ENCODE data around the gene GBA2.

Gene GBA2

GRCh38 chr9:35713578-35713977 is 35.5 kb downstream of the GBA2 start:
- DNase-seq, result no peak

- DNase-seq, result no peak
These were observed 36.1 kb downstream of the GBA2 start for GRCh38 chr9:35712762-35713400.

DNA sequence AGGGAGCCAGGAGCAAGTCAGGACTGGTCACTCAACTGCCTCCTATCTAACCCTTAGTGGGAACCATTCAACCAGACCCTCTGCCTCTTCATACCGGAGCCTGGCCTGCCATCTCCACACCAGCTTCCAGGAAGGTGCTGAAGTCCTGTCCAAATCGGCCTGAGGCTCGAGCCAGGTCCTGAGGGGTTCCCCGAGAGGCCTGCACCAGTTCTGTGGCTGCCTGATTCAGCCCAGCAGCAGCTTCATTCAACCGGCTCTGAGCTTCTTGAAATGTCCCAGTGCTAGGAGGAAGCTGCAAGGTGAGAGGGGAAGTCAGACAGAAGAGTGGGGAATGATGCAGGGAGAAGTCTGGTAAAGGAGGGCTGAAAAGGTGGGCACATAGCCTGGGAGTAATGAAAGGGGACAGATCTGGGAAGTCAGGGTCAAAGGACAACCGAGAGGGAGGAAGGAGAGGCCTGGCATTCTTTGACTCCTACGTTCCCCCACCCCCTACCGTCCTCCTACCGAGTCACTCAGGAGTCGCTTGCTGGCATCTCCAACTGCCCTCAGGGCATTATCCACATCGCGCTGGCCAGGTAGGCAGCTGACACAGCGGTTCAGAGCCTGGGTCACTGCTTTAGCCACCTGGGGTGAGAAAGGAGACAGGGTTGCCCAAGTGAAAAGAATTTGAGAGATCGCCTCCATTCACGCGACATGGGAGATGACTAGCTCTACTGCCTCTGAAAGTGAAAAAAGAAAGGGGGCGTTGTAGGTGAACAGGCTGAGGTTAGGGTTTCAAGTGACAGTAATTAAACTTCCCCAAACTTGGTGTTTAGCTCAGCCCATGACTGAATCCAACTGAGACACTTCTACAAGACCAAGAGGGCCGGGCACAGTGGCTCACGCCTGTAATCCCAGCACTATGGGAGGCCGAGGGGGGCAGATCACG is 37.3 kb downstream of the GBA2 start:
- DNase-seq, result no peak

DNA sequence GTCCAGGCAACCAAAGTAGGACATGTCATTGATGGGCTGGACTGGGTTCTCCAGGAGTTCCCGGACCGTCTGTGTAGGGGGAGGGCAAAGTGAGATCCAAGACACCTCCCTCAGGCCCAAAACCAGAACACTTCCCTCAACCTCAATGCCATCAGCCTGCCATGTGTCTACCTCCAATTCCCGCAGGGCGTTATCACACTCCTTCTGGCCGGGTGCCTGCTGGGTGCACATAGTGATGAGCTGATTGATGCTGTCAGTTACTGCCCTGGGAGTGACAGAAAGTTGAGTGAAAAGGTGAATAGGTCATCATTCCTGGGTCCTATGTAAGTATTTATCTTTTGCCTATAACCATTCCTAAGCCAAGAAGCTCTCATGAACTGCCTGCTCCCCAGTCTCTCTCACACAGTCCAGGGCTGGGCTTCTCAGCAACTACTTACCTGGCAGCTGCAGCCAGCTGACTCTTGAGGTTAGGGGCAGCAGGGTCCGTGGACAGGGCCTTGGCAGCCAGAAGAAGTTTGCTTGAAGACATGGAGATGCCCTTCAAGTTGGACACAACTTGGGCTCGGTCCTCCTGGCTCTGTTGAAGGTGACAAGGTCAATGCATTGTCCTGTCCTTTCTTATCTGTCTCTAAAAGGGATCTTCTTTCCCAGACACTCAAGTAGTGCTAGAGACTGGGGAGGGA is 38.1 kb downstream of the GBA2 start:
- DNase-seq, result no peak

DNA sequence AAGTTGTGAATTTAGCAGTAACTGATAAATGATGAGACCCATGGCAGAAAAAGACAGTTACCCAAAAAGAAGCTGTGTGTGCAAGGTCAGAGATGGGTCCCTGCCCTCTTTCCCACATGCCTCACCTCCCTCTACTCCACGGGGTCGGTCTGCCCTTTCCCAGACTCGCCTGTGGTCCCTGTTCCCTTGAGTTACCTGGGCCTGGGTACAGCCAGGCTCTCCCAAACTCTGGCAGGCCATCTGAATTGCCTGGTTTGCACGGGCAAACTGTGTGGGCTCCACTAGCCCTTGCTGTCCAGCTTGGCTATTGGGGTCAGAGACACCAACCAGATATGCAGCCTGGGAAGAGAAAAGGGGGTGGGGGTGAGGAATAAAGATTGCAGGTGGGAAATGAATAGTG is 40.9 kb downstream of the GBA2 start:
- DNase-seq, result no peak

GRCh38 chr9:35706951-35707350 is 42.1 kb downstream of the GBA2 start:
- no peak for DNase-seq

DNA sequence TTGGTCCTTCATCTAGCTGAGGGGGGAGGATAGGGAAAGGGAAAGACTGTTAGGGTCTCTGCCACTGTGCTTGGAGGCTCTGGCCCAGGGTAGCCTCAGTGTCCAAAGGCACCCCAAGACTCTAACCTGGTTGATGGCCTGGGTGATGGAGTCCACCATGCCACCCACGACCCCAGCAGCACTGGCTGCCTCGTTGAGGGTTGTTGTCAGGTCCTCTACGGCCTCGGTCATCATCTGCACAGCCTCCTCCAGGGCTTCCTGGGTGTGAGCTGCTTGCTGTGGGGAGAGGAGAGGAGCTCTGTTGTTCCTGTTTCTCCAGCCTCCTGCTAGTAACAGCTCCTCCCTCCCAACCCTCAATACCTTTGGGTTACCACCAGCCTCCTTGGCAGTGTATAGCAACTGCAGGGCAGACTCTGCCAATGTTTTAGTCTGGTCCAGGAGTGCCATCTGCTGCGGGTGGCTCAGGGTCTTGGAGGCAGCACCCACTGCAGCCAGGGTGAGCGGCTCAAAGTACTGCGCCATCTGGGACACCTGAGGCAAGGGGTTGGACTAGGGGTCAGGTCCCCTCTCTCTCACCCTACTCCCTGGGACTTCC is 43.1 kb downstream of the GBA2 start:
- DNase-seq, result no peak

GRCh38 chr9:35705372-35705771 is 43.7 kb downstream of the GBA2 start:
- no peak for DNase-seq

DNA sequence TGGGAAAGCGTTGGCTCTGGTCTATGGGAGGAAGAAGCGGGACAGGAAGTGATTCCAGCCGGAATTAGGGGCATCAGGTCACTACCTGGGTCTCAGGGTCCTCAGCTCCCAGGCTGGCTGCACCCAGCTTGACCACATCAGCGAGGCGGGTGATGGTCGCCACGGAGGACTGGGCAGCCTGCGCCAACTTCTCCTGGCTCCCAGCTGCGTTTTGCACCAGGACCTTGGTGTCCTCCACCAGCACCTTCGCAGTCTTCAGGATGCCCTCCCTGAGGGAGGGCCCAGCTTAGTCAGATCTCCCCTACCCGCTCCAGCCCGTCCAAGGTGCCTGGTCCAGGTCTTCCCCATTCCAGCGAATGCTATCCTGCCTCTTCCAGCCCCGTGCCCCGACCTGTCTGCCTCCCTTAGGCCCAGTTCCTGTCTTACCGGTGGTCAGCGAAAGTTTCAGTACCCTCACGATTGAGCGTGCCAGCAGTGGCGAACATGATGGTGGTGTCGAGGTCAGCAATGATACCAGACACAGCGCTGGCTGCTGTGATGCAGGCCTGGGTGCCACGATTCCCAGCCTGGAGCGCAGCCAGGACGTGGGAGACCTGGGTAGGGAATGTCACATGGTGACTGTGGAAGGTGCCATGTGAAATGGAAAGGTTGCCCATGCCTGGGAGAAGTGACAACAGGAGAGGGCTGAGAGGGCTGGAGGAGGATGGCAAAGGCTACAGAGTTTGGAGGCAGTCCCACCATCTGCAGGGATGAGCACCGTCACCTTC is 44.9 kb downstream of the GBA2 start:
- no peak for DNase-seq

- DNase-seq, result no peak
These were observed 46.3 kb downstream of the GBA2 start for GRCh38 chr9:35702696-35703095.

- DNase-seq, result no peak
These were observed 48.1 kb downstream of the GBA2 start for GRCh38 chr9:35700942-35701341.

DNA sequence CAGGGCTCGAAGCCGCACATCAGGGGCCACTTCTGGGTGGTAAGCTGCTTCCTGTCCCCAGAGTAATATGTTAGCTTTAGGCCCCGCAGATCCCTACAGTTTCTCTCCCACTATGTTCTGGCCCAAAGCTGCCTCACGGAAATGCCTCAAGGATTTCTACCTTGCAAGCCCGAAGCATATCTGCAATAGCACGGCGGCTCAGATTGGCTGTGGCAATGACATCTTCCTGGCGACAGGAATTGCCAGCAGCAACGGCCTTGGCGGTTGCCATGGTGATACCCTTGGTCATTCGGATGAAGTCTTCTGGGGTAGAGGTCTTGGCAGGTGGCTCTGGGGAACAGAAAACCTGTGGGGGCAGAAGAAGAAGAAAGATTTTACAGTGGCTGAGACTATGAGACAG is 49.0 kb downstream of the GBA2 start:
- no peak for DNase-seq

GRCh38 chr9:35698231-35698630 is 50.8 kb downstream of the GBA2 start:
- no peak for DNase-seq

- no peak for DNase-seq
These were observed 51.5 kb downstream of the GBA2 start for GRCh38 chr9:35697486-35697885.

DNA sequence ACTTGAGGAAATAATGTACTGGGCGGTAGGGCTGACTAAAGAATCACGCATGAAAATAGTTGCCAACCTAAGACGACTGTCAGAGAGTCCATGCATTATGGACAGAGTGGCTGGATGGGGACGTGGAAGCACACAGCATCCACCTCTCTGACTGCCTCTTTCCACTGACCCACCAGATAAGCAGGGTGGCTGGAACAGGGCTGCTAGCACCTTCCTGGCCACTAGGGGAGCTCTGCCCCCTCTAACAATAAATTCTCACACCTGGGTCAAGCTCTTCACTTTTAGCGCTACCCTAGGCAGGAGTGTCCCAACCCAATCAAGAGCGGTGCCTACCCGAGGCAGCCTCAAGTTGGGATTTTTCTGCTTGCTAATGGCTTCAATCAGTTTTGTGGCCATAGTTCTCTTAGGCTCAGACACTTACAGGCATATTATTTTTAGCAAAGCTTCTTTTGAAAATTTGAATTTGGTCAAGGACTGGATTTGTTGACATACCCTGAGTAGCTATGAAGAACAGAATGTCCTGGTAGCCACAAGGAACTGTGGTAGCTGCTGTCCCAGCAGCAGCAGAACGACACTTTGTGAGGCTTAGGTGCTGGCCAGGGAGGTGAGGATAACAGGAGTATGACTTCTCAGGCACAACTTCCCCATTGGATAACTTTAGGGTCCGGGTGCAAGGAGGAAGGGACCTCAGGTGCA is 52.4 kb downstream of the GBA2 start:
- peak; percentile 66 for DNase-seq

DNA sequence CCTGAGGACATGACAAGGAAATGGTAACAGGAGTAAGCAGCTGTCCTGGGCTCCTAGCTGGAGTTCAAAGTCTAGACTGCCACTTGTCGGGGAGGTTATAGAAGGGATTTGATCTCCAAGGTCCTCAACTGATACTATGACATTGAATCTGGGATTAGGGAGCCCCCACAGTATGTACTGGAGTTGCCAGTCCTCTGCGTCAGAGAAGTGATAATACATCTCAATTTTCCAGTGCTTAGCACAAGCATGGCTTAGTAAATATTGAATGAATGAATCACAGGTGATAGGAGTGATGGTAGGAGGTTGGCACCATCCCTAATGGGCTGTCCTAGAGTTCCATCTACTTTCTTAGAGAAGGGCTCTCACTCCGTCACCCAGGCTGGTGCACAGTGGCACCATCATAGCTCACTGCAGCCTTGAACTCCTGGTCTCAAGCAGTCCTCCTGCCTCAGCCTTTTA is 53.1 kb downstream of the GBA2 start:
- no peak for DNase-seq

DNA sequence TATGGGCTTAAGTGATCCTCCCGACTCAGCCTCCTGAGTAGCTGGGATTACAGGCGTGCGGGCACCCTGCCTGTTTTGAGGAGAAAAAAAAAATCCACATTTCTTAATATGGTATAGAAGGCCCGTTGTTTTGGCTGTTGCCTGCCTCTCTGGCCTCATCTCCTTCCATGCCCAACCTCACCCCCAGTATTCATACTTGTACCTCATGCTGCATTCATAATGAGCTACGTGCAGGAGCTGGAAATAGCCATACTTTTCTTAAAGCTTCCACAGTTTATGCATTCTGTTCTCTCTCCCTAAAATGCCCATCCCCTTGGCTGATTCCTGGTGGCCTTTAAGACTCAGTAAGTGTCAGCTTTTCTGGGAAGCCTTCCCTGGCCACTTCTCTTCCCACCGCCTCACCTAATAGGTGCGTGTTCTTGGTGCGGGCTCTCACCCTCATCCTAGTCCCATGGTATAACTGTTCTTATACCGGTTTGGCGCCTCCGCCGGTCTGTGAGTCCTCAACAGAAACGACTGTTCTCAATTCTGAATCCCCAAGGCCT is 57.2 kb downstream of the GBA2 start:
- no peak for DNase-seq

DNA sequence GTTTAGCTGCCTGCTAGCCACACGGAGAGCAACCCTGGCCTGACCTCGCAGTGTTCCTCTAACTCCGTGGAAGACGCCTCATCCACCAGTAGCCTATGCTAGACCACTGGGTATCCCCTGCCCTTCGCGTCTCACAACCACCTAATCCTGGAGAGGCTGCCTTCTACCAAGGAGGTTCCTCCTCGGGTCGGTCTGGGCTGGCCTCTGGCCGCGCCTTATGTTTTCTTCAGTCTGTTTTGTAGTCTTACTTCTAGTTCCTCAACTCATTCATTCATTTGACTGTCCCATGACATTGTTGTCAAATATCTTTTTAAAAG is 57.7 kb downstream of the GBA2 start:
- no peak for DNase-seq

GRCh38 chr9:35690614-35691333 is 58.3 kb downstream of the GBA2 start:
- DNase-seq, result peak; percentile 75

DNA sequence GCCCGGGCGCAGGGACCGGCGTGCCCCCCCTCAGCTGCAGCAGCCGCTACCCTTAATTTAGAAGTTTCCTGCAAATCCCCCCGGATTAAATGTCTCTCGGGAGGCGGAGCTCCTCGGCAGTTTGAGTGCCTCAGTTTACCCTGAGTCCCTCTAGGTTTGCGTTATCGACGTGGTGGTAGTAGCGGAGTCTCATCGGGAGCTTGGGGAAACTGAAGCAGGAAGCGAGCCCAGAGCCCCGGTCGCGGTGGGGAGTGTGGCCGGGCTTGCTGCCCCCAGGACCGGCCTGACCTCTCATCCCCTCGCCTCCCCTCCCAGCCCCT is 58.8 kb downstream of the GBA2 start:
- DNase-seq, result no peak

All from 8988T (cell line).